A549 (cell line): Measurements from ENCODE around the gene HEG1. TPM values are rescaled to one million over a fixed set of nuclear protein-coding genes. Genes with fewer than 3 reads are reported as not detected.

Experiments used
- ATAC-seq, 2 experiments: fragments of 200-7000 bp in 1 of 2; fragments of >200 bp in 1 of 2; cut with Nextera tagmentation in 1 of 2; cut with Tn5 transposase in 1 of 2; 3 replicates each; pipeline versions ENCODE4 v1.8.0 to v1.9.1; 2018 to 2020; ENCODE audit warnings: mild to moderate bottlenecking in 1 of 2, moderate library complexity in 1 of 2
- CTCF ChIA-PET: fragments of 300-600 bp; sonication (Branson Sonifier 250); formaldehyde crosslinking; extraction: SDS; loops from one replicate; lab custom pipeline; 2021; ENCODE audit warnings: antibody characterized with exemption, inconsistent platforms; lab: Yijun Ruan, JAX
- POLR2A ChIA-PET: fragments of 350-600 bp; formaldehyde crosslinking; extraction: SDS; loops from one replicate; lab custom pipeline; 2021; ENCODE audit warnings: antibody characterized with exemption, inconsistent platforms; lab: Yijun Ruan, JAX
- DNase-seq, 2 experiments: peaks; one replicate each; pipeline versions ENCODE4 v3.0.0 to v3.0.0-alpha.2; 2011 to 2016; ENCODE audit warnings: low read depth in 1 of 2, low spot score in 1 of 2
- FAIRE-seq: peaks from 2 replicates; lab custom pipeline; 2011; peaks lifted over from hg19 to GRCh38; lab: Jason Lieb, UNC
- H3K27ac ChIP-seq, 2 experiments: fragments of >200 bp; sonication (Bioruptor Twin); formaldehyde crosslinking; 3 replicates each; pipeline ENCODE4 v1.5.1; 2016 to 2017
- H3K4me1 ChIP-seq: fragments of >200 bp; sonication (Bioruptor Twin); formaldehyde crosslinking; 3 replicates; pipeline ENCODE4 v1.6.1; 2016
- H3K4me2 ChIP-seq: fragments of >200 bp; sonication (Bioruptor Twin); formaldehyde crosslinking; 3 replicates; pipeline ENCODE4 v1.6.1; 2016
- H3K4me3 ChIP-seq: fragments of >200 bp; sonication (Bioruptor Twin); formaldehyde crosslinking; 3 replicates; pipeline ENCODE4 v1.5.1; 2016
- H3K9me3 ChIP-seq: fragments of >200 bp; sonication (Bioruptor Twin); formaldehyde crosslinking; 3 replicates; pipeline ENCODE4 v1.6.1; 2016
- ATOH8 ChIP-seq: fragments of 250-450 bp; sonication (Bioruptor Pico); IDR thresholded peaks from 2 replicates; pipeline ENCODE4 v1.5.0; 2020; ENCODE audit warnings: low read depth, mild to moderate bottlenecking, moderate library complexity
- CBX2 ChIP-seq: fragments of 200-600 bp; sonication (generic); IDR thresholded peaks from 2 replicates; pipeline ENCODE4 v1.6.1; 2016; ENCODE audit warnings: low read depth, mild to moderate bottlenecking, borderline replicate concordance
- CBX8 ChIP-seq: fragments of 200-600 bp; sonication (generic); IDR thresholded peaks from 2 replicates; pipeline ENCODE4 v1.6.1; 2016
- CEBPB ChIP-seq, 2 experiments: fragments of >200 bp in 1 of 2; sonication (Bioruptor Twin) in 1 of 2; formaldehyde crosslinking in 1 of 2; IDR thresholded peaks; 2 replicates each; pipeline ENCODE4 v1.6.1; 2012 to 2016
- CHD4 ChIP-seq: fragments of 200-600 bp; sonication (generic); IDR thresholded peaks from 2 replicates; pipeline ENCODE4 v1.6.1; 2016; ENCODE audit warnings: antibody characterized with exemption, mild to moderate bottlenecking, borderline replicate concordance
- EHF ChIP-seq: fragments of 250-450 bp; sonication (Bioruptor Pico); IDR thresholded peaks from 2 replicates; pipeline ENCODE4 v1.5.0; 2020; ENCODE audit warnings: mild to moderate bottlenecking
- EHMT2 ChIP-seq: fragments of 200-600 bp; sonication (generic); IDR thresholded peaks from 2 replicates; pipeline ENCODE4 v1.6.1; 2016; ENCODE audit warnings: antibody characterized with exemption, low read depth, mild to moderate bottlenecking, moderate library complexity
- EP300 ChIP-seq, 2 experiments: fragments of >200 bp; sonication (Bioruptor Twin); formaldehyde crosslinking; IDR thresholded peaks; 2 replicates in 1 of 2; 3 replicates in 1 of 2; pipeline ENCODE4 v1.6.1; 2016 to 2017
- GATA3 ChIP-seq: IDR thresholded peaks from 2 replicates; pipeline ENCODE4 v1.6.1; 2012; ENCODE audit warnings: borderline replicate concordance
- HEYL ChIP-seq: fragments of 250-450 bp; sonication (Bioruptor Pico); IDR thresholded peaks from 2 replicates; pipeline ENCODE4 v1.8.0; 2021; ENCODE audit warnings: mild to moderate bottlenecking, moderate library complexity
- HOXB13 ChIP-seq: fragments of 250-450 bp; sonication (Bioruptor Pico); IDR thresholded peaks from 2 replicates; pipeline ENCODE4 v1.5.0; 2020; ENCODE audit warnings: low read depth, mild to moderate bottlenecking, moderate library complexity
- HOXB5 ChIP-seq: fragments of 250-450 bp; sonication (Bioruptor Pico); IDR thresholded peaks from 2 replicates; pipeline ENCODE4 v1.5.0; 2020; ENCODE audit warnings: mild to moderate bottlenecking, moderate library complexity
- JUN ChIP-seq, 2 experiments: fragments of >200 bp; sonication (Bioruptor Twin); formaldehyde crosslinking; IDR thresholded peaks; 2 replicates in 1 of 2; 3 replicates in 1 of 2; pipeline ENCODE4 v1.6.1; 2016 to 2017
- JUNB ChIP-seq: fragments of >200 bp; sonication (Bioruptor Twin); formaldehyde crosslinking; IDR thresholded peaks from 2 replicates; pipeline ENCODE4 v1.6.1; 2016
- KDM1A ChIP-seq: fragments of 200-600 bp; sonication (generic); IDR thresholded peaks from 2 replicates; pipeline ENCODE4 v1.6.1; 2016; ENCODE audit warnings: low read depth, mild to moderate bottlenecking
- RFX5 ChIP-seq: fragments of 450-650 bp; IDR thresholded peaks from 2 replicates; pipeline ENCODE4 v1.7.1; 2014; ENCODE audit warnings: antibody characterized with exemption, mild to moderate bottlenecking, moderate library complexity
- RNF2 ChIP-seq: fragments of 200-600 bp; sonication (generic); IDR thresholded peaks from 2 replicates; pipeline ENCODE4 v1.6.1; 2016; ENCODE audit warnings: low read depth, mild to moderate bottlenecking, antibody characterized with exemption, moderate library complexity, borderline replicate concordance
- SREBF2 ChIP-seq: fragments of 450-650 bp; IDR thresholded peaks from 2 replicates; pipeline ENCODE4 v1.6.1; 2014; ENCODE audit warnings: mild to moderate bottlenecking, moderate library complexity
- USF2 ChIP-seq: fragments of 450-650 bp; IDR thresholded peaks from 2 replicates; pipeline ENCODE4 v1.6.1; 2014; ENCODE audit warnings: antibody characterized with exemption
- ZC3H11A ChIP-seq: fragments of 450-650 bp; IDR thresholded peaks from 2 replicates; pipeline ENCODE4 v1.6.1; 2014; ENCODE audit warnings: antibody characterized with exemption, mild to moderate bottlenecking
- WGBS: methylation state at CpG from one replicate; pipeline ENCODE4 v1.1.6; 2017; ENCODE audit errors: missing lambda C conversion rate; 5-methylcytosine and 5-hydroxymethylcytosine counted together
- polyA plus RNA-seq, 4 experiments: library from polyadenylated mRNA; depleted of rRNA in 3 of 4; stranded (reverse); fragments of >200 nt; fragmentation: RNase III in 1 of 4; extraction: RNeasy Plus Mini Kit Qiagen cat#74134 plus additional on column Dnase treatment in 1 of 4; gene quantifications; 2 replicates in 3 of 4; 3 replicates in 1 of 4; pipeline ENCODE4 v1.2.3, GENCODE V29; 2011 to 2017
- TF ChIP-seq, protein P1 (sequence below): IDR thresholded peaks from 2 replicates; pipeline ENCODE4 v1.6.1; 2012
- TF ChIP-seq, protein P2 (sequence below): fragments of >200 bp; sonication (Bioruptor Twin); formaldehyde crosslinking; IDR thresholded peaks from 3 replicates; pipeline ENCODE4 v1.5.1; 2016

HEG1 gene
- polyA plus RNA-seq, 2 of the 4 experiments (the other 2 are of a cell fraction) = 5.4 to 5.6 TPM

DNA sequence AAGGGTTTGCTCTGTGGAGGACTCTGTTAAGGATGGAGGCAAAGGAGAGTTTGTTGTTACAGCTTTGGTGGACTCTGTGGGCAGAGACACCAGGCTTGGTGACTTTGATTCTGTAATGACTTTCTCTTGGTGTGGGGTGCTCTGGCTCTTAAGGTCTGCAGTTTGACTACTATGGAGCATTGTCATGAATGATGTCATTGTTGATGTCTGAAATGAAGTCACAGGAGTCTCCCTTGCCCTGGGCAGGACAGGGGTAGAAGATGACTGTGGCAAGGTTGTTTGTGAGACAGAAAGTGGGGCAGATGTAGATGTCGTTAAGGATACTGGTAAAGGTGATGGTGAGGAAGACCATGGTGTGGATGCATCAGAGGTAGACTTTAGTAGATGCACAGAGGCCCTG lies 42.7 kb downstream of the HEG1 start:
- WGBS = 57% methylated on average over 1 of the region's 1 CpG
- TF ChIP-seq EP300 (IDR thresholded peaks at IDR 0.05) = no peak
- TF ChIP-seq CBX2 = no peak
- TF ChIP-seq EHMT2 = no peak
- no peak for TF ChIP-seq HEYL (CRISPR knock-in tag)
- TF ChIP-seq ZC3H11A = no peak
- no peak for TF ChIP-seq CHD4
- TF ChIP-seq JUNB = no peak
- no peak for TF ChIP-seq CEBPB (IDR thresholded peaks at IDR 0.05)
- TF ChIP-seq GATA3 = no peak
- no peak for TF ChIP-seq ATOH8 (CRISPR knock-in tag)
- no peak for TF ChIP-seq RFX5
- no peak for TF ChIP-seq USF2
- no peak for TF ChIP-seq HOXB13
- TF ChIP-seq, protein P1, sequence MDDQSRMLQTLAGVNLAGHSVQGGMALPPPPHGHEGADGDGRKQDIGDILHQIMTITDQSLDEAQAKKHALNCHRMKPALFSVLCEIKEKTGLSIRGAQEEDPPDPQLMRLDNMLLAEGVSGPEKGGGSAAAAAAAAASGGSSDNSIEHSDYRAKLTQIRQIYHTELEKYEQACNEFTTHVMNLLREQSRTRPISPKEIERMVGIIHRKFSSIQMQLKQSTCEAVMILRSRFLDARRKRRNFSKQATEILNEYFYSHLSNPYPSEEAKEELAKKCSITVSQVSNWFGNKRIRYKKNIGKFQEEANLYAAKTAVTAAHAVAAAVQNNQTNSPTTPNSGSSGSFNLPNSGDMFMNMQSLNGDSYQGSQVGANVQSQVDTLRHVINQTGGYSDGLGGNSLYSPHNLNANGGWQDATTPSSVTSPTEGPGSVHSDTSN = no peak
- TF ChIP-seq, all 56 proteins: peak for 0
- CTCF ChIA-PET = interaction anchor here (0.6 to 1.6 kb wide), 2 partner anchors 18 to 361 kb away, joined by 3 to 5 read pairs; no protein-coding TSS in a partner anchor

GRCh38 chr3:125011941-125012340 lies 43.9 kb downstream of the HEG1 start:
- Histone ChIP-seq H3K4me1 (no peaks in the 10 kb centered on the region), H3K9me3 (no peaks in the 10 kb centered on the region), H3K27ac (no peak overlapping the region), H3K4me2 (no peak overlapping the region), H3K4me3 (no peak overlapping the region)
- ATAC-seq (no peak), FAIRE-seq (no peak), DNase-seq (no peak)
- POLR2A ChIA-PET = no interaction called here
- WGBS = 90% methylated on average over 7 of the region's 7 CpGs
- CTCF ChIA-PET = interaction anchor here (1.6 kb wide), 1 partner anchor 16 kb away, joined by 5 read pairs; no protein-coding TSS in a partner anchor
- no peak for TF ChIP-seq USF2
- TF ChIP-seq EHF (CRISPR knock-in tag) = no peak
- no peak for TF ChIP-seq HOXB5
- no peak for TF ChIP-seq SREBF2
- TF ChIP-seq HOXB13 = no peak

More for the DNA sequence above, 42.7 kb downstream of the HEG1 start:
- ATAC-seq (no peak), FAIRE-seq (no peak), DNase-seq (no peak)
- Histone ChIP-seq H3K4me3 (no peak overlapping the region), H3K4me2 (no peak overlapping the region), H3K9me3 (no peaks in the 10 kb centered on the region), H3K27ac (no peak overlapping the region), H3K4me1 (no peaks in the 10 kb centered on the region)
- POLR2A ChIA-PET = no interaction called here

DNA sequence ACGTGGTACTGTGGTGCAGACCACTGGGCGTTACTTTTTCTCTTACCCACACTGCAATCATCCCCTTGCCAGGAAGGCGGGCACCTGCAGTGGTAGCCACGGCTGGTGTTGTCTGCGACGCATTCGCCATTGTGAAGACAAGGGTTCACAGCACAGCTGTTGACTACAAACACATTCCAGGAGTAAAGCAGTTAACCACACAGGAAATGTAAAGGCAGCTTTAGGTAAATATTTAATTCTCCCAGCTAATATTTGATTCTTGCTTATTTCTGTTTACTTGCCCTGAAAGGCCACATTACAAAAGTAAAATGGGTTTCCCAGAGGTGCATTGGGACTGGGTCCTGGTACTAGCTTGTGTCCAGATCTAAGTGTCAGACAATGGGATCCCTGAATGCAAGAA lies 45.4 kb downstream of the HEG1 start:
- H3K4me3 ChIP-seq = no peak overlapping the region
- FAIRE-seq = no peak
- ChIA-PET POLR2A (no interaction called here), CTCF (no interaction called here)
- H3K27ac ChIP-seq = no peak overlapping the region
- ATAC-seq = no peak
- 80% methylated on average over 7 of the region's 7 CpGs for WGBS
- no peak for DNase-seq
- no peaks in the 10 kb centered on the region for H3K4me1 ChIP-seq
- no peaks in the 10 kb centered on the region for H3K9me3 ChIP-seq
- H3K4me2 ChIP-seq = no peak overlapping the region
- TF ChIP-seq USF2 (no peak), EHF (CRISPR knock-in tag) (no peak), RNF2 (no peak), EHMT2 (no peak), CBX8 (no peak), KDM1A (no peak), EP300 (IDR thresholded peaks at IDR 0.05) (no peak), JUN (IDR thresholded peaks at IDR 0.05) (no peak)
- TF ChIP-seq, protein P2, sequence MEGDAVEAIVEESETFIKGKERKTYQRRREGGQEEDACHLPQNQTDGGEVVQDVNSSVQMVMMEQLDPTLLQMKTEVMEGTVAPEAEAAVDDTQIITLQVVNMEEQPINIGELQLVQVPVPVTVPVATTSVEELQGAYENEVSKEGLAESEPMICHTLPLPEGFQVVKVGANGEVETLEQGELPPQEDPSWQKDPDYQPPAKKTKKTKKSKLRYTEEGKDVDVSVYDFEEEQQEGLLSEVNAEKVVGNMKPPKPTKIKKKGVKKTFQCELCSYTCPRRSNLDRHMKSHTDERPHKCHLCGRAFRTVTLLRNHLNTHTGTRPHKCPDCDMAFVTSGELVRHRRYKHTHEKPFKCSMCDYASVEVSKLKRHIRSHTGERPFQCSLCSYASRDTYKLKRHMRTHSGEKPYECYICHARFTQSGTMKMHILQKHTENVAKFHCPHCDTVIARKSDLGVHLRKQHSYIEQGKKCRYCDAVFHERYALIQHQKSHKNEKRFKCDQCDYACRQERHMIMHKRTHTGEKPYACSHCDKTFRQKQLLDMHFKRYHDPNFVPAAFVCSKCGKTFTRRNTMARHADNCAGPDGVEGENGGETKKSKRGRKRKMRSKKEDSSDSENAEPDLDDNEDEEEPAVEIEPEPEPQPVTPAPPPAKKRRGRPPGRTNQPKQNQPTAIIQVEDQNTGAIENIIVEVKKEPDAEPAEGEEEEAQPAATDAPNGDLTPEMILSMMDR = no peak
